Measurements from ENCODE around the gene EMC1.
A peak's percentile ranks its signal among the peaks of the same experiment; 100 is the strongest.
"Not testable (repeated sequence)": the region's sequence is repeated elsewhere in the genome, so short reads cannot be mapped to it uniquely, and the experiment has no call there.

The EMC1 gene

DNA sequence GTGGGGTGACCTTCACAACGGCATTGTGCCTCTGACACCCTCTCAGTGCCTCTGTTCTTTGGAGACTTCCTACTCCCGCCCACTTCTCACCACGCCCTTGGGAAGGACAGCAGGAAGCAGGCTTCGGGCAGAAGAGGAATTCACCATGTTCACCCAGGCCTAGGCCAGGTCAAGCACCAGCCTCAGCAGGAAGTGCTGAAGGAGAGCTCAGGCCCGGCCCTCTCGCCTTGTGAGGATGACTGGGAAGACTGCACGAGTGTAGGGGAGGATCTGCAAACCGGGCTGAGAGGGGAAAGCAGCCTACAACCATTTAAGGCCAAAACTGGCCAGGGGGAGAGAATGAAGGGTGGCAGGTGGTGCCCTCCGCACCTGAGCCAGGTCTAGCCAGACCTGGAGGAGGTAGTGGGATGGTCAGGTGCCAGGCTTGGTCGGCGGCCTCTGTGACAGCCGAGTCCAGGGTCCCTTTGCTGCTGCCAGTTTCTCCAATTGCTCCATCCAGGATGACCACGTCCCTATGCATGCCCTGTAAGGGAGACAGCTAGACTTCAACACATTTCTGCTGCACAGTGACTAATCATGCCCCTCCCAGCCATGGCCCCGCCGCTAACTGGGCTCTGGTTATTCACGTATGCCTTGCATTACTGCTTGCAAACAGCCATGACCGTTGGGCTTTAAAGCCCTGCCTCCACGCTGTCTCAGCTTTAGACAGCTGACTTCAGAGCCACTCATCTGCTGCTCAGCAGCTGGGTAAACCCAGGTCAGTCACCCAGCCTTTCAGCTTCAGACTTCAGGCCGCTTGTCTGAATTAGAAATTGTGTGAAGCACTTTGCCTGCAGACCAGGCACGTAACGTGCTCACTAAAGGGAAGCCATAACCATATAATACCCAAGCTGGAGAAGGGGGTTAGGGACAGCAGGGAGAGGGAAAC lies 9.2 kb upstream of the EMC1 start:
- no peak for DNase-seq (ENCODE audit: low spot score)

GRCh38 chr1:19258353-19258752 lies 7.0 kb upstream of the EMC1 start:
- DNase-seq (ENCODE audit: low spot score), result no peak

GRCh38 chr1:19257178-19257914 lies 6.0 kb upstream of the EMC1 start:
- no peak for DNase-seq (ENCODE audit: low spot score)

DNA sequence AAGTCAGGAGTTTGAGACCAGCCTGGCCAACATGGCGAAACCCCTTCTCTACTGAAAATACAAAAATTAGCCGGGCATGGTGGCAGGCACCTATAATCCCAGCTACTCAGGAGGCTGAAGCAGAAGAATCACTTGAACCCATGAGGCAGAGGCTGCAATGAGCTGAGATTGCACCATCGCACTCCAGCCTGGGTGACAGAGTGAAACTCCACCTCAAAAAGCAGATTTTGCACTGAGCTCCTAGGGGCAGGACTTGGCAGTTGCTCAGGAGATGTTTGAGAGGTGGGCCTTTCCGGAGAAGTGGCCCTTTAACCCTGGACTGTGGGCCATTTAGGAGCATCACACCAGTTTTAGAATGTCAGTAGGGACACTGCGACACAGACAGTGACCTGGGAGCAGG lies 5.0 kb upstream of the EMC1 start:
- not testable (repeated sequence) for DNase-seq (ENCODE audit: low spot score)

DNA sequence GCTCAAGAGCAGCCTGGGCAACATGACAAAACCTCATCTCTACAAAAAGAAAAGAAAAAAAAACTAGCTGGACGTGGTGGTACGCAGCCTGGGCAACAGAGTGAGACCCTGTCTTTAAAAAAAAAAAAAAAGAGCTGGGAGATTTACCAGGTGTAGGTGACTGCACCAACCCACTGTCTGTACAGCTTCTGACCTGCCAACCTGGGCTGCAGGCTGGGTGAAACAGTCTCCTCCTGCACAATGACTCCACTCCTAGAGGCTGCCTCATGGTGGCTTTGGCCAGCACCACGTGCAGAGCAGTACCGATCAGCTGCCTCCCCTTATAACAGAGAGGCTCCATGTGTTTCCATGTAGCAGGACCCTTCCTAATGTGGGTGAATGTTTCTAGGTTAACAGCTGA lies 4.0 kb upstream of the EMC1 start:
- DNase-seq (ENCODE audit: low spot score), result no peak

- peak; percentile 28 for DNase-seq (ENCODE audit: low spot score)
Observed at GRCh38 chr1:19254416-19254815, 3.1 kb upstream of the EMC1 start.

GRCh38 chr1:19250629-19251304 lies 557 bp downstream of the EMC1 start:
- no peak for DNase-seq (ENCODE audit: low spot score)

GRCh38 chr1:19240673-19241538 lies 10.4 kb downstream of the EMC1 start:
- peak; percentile 46 for DNase-seq (ENCODE audit: low spot score)

GRCh38 chr1:19239876-19240275 lies 11.4 kb downstream of the EMC1 start:
- DNase-seq (ENCODE audit: low spot score), result no peak

DNA sequence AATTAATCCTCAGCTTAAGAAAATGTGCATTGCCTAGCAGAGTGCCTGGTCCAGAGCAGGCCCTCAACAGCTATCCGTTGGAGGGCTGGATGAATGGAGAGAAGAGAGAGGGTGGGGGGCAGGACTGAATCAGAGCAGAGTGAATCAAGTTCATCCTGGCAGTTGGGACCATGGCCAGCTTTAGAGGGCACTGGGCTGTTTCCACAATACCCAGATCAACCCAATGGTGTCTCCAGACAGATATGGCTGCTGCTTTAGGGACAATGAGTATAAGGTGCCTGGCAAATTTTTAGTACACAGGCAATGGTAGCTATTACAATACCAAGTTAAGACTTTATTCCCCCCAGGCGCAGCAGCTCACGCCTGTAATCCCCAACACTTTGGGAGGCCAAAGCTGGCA lies 17.1 kb downstream of the EMC1 start:
- DNase-seq (ENCODE audit: low spot score), result no peak

DNA sequence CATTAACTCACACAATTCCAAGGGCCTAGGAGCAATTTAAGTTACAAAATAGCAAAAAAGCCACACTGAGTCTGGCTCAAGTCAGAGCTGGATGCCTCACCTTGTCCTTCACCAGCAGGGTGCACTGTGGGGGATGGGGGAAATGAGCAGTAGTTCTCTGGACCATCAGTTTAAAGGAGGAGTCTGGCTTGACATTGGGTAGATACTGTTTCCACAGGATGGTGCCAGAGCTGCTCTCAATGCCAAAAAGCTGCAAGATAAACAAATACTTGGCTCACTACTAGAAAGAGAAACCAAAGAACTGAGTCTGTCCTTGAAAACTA lies 18.8 kb downstream of the EMC1 start:
- DNase-seq (ENCODE audit: low spot score), result no peak

DNA sequence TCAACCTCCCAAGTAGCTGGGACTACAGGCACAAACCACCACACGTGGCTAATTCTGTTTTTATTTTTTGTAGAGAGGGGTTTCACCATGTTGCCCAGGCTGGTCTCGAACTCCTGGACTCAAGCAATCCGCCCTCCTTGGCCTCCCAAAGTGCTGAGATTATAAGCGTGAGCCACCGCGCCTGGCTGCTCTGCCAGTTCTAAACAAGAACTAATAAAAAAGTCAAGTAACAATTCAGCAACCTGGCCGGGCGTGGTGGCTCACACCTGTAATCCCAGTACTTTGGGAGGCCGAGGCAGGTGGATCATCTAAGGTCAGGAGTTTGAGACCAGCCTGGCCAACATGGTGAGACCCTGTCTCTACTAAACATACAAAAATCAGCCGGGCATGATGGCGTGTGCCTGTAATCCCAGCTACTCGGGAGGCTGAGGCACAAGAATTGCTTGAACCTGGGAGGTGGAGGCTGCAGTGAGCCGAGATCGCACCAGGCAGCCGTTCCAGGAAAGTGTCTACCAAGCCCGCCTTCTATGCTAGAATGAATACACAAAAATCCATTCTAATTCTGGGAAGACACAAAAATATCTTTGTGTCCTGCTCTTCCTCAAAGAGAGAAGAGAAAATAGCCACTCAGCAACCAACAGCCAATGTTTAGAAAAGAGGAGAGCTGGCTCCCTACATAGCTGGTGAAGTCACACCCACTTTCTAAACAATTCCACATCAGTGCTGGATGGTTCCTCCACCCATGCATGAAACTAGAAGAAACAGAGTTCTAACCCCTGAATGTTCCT lies 19.4 kb downstream of the EMC1 start:
- peak; percentile 68 for DNase-seq (ENCODE audit: low spot score)

DNA sequence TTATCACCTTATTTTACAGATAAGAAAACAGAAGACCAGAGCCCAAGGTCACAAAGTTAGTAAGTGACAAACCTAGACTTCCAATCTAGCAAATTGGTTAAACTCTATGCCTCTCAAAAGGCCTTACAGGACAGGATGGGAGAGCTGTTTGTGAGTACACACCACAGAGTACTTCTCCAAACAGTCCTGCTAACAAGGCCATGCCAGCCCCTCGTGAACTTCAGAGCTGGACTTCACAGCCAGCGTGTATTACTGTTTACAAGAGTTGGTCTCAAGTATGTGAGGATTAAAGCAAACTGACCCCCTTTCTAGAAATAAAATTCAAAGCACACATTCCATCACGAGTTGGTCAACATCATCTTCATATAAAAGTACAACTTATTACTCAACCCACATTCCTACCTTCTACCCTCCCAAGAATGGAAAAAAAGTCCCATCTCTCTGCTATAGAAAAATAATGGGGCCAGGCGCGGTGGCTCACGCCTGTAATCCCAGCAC lies 21.4 kb downstream of the EMC1 start:
- no peak for DNase-seq (ENCODE audit: low spot score)

DNA sequence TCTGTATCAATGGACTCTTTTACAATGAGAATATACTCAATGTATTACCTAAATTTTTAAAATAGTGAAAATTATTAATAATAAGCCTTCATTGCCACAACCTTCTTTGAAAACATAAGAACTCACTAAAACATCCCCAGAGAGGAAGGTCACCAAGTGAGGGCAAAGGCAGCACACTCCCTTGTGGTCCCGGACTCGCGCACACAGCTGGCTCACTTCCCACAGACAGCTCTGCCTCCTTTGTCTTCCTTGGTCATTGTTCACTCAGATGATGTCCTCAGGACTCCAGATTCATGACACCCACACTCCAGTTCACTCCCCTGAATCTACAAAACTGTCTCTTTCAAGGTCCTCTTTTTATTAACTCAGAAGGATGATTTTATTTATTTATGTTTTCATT lies 22.1 kb downstream of the EMC1 start:
- no peak for DNase-seq (ENCODE audit: low spot score)

- no peak for DNase-seq (ENCODE audit: low spot score)
Observed at GRCh38 chr1:19222979-19223824, 28.1 kb downstream of the EMC1 start.

DNA sequence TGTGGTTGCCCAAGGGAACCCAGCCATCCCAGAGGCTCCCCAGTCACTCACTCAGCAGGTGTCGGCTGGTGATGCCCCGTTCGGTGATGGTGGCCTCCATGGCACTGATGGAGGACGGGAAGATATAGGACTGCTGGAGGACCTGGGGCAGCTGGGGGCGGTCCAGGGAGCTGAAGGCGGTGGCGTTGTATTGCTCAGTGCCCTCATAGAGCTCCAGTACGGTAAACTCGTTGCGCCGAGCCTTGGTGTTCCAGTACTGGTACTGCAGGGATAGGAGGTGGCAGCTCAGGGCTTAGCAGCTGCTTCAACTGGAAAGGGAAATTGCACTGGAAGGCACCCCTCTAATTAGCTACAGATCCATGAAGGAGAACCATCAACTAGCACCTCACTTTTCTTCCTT lies 28.8 kb downstream of the EMC1 start:
- DNase-seq (ENCODE audit: low spot score), result no peak

DNA sequence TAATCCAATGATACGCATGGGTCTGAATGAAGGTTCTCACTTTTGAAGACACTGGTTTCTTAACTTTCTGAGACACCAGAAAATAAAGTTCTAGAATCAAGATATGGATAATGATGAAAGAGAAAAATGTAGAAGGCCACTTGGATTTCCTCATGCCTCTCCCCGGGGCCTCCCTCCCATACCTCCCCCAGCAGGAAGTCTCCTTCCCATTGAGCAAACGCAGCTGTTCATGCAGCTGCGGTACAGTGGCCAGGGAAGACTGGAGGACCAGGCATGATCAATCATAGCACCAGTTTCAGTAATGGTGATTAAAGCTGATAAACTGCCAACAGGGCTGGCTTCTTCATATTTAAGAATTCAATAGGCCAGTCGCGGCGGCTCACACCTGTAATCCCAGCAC lies 30.3 kb downstream of the EMC1 start:
- DNase-seq (ENCODE audit: low spot score), result no peak

- no peak for DNase-seq (ENCODE audit: low spot score)
Observed at GRCh38 chr1:19220080-19220846, 31.1 kb downstream of the EMC1 start.

DNA sequence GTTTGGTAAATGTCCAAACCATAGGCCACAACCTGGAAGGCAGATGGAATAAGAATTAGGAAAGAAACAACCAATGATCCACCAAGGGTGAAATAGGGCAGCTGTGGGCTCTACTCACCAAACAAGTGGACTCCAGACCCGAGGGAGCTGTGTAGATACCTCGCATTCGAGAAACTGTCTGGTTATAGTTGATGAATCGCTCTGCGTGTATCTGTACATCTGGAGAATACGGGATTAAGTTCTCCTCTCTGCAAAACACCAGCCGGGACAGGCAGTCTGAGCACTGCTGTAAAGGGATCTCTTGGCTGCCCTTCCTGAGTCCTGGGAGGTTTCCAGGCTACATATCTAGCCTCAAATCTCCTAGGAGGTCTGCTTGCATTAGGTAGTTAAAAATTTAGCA lies 31.9 kb downstream of the EMC1 start:
- no peak for DNase-seq (ENCODE audit: low spot score)
